IPS-18c (cell line): Measurements from ENCODE around the gene TTLL6.

Experiments used
- H3K4me3 ChIP-seq: 2 replicates; pipeline ENCODE4 v1.7.0; 2013; ENCODE audit warnings: low read depth, mild to moderate bottlenecking, low read length, moderate library complexity; ENCODE audit not compliant: insufficient read depth
- H3K9me3 ChIP-seq: one replicate; pipeline ENCODE4 v1.6.1; 2013; ENCODE audit warnings: mild to moderate bottlenecking, low read length, moderate library complexity; ENCODE audit not compliant: control insufficient read depth, insufficient read depth

TTLL6 gene

GRCh38 chr17:48751733-48752398 lies 65.2 kb downstream of the TTLL6 start:
- no peak overlapping the region for H3K4me3 ChIP-seq
- peaks cover 2% of the 10 kb centered on the region for H3K9me3 ChIP-seq

- H3K4me3 ChIP-seq = no peak overlapping the region
- peaks cover 2% of the 10 kb centered on the region for H3K9me3 ChIP-seq
These were observed 65.9 kb downstream of the TTLL6 start for GRCh38 chr17:48751172-48751571.

- no peak overlapping the region for H3K4me3 ChIP-seq
- H3K9me3 ChIP-seq = peaks cover 2% of the 10 kb centered on the region
These were observed 67.1 kb downstream of the TTLL6 start for GRCh38 chr17:48749621-48750553.

- no peak overlapping the region for H3K4me3 ChIP-seq
- peaks cover 2% of the 10 kb centered on the region for H3K9me3 ChIP-seq
These were observed 68.1 kb downstream of the TTLL6 start for GRCh38 chr17:48748718-48749566.

GRCh38 chr17:48747445-48748363 lies 69.3 kb downstream of the TTLL6 start:
- H3K4me3 ChIP-seq = no peak overlapping the region
- peaks cover 2% of the 10 kb centered on the region for H3K9me3 ChIP-seq

GRCh38 chr17:48746916-48747444 lies 70.0 kb downstream of the TTLL6 start:
- peaks cover 2% of the 10 kb centered on the region for H3K9me3 ChIP-seq
- H3K4me3 ChIP-seq = no peak overlapping the region

- no peak overlapping the region for H3K4me3 ChIP-seq
- H3K9me3 ChIP-seq = peaks cover 2% of the 10 kb centered on the region
These were observed 71.4 kb downstream of the TTLL6 start for GRCh38 chr17:48745381-48746275.

- no peak overlapping the region for H3K4me3 ChIP-seq
- peaks cover 3% of the 10 kb centered on the region for H3K9me3 ChIP-seq
These were observed 76.5 kb downstream of the TTLL6 start for GRCh38 chr17:48740537-48740936.

GRCh38 chr17:48738803-48739526 lies 78.1 kb downstream of the TTLL6 start:
- peaks cover 3% of the 10 kb centered on the region for H3K9me3 ChIP-seq
- no peak overlapping the region for H3K4me3 ChIP-seq

GRCh38 chr17:48738424-48738802 lies 78.6 kb downstream of the TTLL6 start:
- H3K9me3 ChIP-seq = peaks cover 3% of the 10 kb centered on the region
- no peak overlapping the region for H3K4me3 ChIP-seq

- H3K9me3 ChIP-seq = peaks cover 6% of the 10 kb centered on the region
- H3K4me3 ChIP-seq = no peak overlapping the region
These were observed 79.5 kb downstream of the TTLL6 start for GRCh38 chr17:48737330-48738043.

- Histone ChIP-seq H3K9me3 (peaks cover 6% of the 10 kb centered on the region), H3K4me3 (no peak overlapping the region; the same call in 1 of the 2 replicates)
These were observed 82.0 kb downstream of the TTLL6 start for GRCh38 chr17:48735062-48735351.

GRCh38 chr17:48734333-48735061 lies 82.5 kb downstream of the TTLL6 start:
- H3K9me3 ChIP-seq = peaks cover 6% of the 10 kb centered on the region
- no peak overlapping the region; the same call in 1 of the 2 replicates for H3K4me3 ChIP-seq
